ENCODE data around the gene RPS6KA4.
"Not testable (repeated sequence)": the region's sequence is repeated elsewhere in the genome, so short reads cannot be mapped to it uniquely, and the experiment has no call there.

RPS6KA4 gene

DNA sequence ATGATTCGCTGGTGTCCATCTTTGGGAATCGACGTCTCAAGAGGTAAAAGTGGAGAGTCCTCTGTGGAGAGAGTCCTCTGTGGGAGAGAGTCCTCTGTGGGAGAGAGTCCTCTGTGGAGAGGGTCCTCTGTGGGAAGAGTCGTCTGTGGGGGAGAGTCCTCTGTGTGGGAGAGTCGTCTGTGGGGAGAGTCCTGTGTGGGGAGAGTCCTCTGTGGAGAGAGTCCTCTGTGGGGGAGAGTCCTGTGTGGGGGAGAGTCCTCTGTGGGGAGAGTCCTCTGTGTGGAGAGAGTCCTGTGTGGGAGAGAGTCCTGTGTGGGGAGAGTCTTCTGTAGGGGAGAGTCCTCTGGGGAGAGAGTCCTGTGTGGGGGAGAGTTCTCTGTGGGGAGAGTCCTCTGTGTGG, 37.9 kb upstream of the RPS6KA4 start:
- DNase-seq, result no peak
- Histone ChIP-seq H3K36me3 (no peaks in the 10 kb centered on the region), H3K27me3 (no peaks in the 10 kb centered on the region), H3K9me3 (no peaks in the 10 kb centered on the region), H3K4me1 (no peaks in the 10 kb centered on the region), H3K4me3 (ENCODE audit: low read depth, low read length) (no peak overlapping the region)
- TF ChIP-seq, protein P1, sequence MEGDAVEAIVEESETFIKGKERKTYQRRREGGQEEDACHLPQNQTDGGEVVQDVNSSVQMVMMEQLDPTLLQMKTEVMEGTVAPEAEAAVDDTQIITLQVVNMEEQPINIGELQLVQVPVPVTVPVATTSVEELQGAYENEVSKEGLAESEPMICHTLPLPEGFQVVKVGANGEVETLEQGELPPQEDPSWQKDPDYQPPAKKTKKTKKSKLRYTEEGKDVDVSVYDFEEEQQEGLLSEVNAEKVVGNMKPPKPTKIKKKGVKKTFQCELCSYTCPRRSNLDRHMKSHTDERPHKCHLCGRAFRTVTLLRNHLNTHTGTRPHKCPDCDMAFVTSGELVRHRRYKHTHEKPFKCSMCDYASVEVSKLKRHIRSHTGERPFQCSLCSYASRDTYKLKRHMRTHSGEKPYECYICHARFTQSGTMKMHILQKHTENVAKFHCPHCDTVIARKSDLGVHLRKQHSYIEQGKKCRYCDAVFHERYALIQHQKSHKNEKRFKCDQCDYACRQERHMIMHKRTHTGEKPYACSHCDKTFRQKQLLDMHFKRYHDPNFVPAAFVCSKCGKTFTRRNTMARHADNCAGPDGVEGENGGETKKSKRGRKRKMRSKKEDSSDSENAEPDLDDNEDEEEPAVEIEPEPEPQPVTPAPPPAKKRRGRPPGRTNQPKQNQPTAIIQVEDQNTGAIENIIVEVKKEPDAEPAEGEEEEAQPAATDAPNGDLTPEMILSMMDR (IDR thresholded peaks at IDR 0.05; ENCODE audit: low read depth, low read length), result no peak

DNA sequence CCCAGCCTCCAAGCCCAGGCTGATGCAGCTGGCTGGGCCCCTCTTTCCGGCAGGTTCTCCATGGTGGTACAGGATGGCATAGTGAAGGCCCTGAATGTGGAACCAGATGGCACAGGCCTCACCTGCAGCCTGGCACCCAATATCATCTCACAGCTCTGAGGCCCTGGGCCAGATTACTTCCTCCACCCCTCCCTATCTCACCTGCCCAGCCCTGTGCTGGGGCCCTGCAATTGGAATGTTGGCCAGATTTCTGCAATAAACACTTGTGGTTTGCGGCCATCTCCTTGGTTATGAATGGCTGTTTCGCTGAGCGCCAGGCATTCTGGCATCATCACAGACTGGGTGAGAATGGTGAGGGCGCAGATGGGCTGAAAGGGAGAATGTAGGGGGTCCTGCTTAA, 37.4 kb upstream of the RPS6KA4 start:
- no peaks in the 10 kb centered on the region for H3K4me1 ChIP-seq
- DNase-seq, result no peak
- H3K36me3 ChIP-seq, result no peaks in the 10 kb centered on the region
- H3K9me3 ChIP-seq, result no peaks in the 10 kb centered on the region
- TF ChIP-seq, protein P1 (IDR thresholded peaks at IDR 0.05; ENCODE audit: low read depth, low read length), result no peak
- H3K4me3 ChIP-seq (ENCODE audit: low read depth, low read length), result no peak overlapping the region
- H3K27me3 ChIP-seq, result no peaks in the 10 kb centered on the region

DNA sequence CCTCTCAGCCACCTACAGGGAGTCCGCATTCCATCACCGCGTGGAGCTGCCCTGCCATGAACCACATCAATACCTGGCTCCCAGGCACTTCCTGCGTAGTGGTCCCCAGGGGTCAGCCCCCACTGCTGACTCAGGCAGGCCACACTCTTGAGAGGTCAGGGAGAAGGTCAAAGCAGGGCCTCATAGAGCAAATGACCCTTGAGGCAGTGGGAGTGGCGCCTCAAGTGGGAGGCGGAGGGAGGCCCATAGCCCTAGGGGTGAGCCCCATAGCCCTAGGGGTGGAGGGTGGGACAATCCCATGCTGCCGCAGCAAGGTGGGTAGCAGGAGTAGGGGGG, 36.1 kb upstream of the RPS6KA4 start:
- no peak for DNase-seq
- Histone ChIP-seq H3K27me3 (no peaks in the 10 kb centered on the region), H3K4me3 (ENCODE audit: low read depth, low read length) (no peak overlapping the region), H3K4me1 (no peaks in the 10 kb centered on the region), H3K36me3 (no peaks in the 10 kb centered on the region), H3K9me3 (no peaks in the 10 kb centered on the region)
- TF ChIP-seq, protein P1 (IDR thresholded peaks at IDR 0.05; ENCODE audit: low read depth, low read length), result no peak

DNA sequence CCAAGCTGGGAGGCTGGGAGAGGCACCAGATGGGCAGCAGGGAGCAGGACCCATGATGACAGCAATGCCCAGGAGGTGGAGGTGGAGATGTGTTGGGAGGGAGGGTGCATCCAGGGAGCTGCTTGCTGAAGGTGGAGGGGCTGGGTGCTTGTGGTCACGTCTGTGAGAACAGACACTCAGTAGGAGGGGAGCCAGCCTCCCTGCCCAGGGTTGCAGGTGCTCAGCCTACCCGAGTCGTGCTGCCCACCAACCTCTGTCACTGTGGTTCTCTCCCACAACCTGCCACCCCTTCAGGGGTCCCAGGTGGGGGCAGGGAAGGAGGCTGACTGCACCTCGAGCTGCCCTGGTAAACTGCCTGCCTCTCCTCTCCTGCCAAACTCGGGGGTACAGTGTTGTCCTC, 35.6 kb upstream of the RPS6KA4 start:
- Histone ChIP-seq H3K9me3 (no peaks in the 10 kb centered on the region), H3K4me3 (ENCODE audit: low read depth, low read length) (no peak overlapping the region), H3K27me3 (no peaks in the 10 kb centered on the region), H3K4me1 (no peaks in the 10 kb centered on the region), H3K36me3 (no peaks in the 10 kb centered on the region)
- no peak for DNase-seq
- TF ChIP-seq, protein P1 (IDR thresholded peaks at IDR 0.05; ENCODE audit: low read depth, low read length), result no peak

DNA sequence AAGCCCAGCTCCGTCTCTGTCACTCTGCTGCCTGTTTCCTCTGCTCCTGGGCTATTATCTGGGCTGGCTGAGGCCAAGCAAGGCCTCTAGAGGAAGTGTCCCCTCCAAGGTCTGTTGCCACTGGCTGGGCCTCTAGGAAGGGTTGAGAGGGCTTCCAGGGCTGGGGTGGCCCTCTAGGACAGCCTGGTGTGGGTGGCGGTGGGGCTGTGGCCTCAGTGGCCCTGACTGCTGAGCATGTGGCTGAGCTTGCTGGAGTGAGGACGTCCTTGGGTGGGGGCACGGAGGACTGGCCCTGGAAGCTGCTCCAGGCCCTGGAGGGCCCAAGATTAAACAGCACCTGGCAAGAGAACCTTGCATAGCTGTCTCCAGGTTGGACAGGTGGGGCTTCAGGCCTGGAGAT, 35.0 kb upstream of the RPS6KA4 start:
- H3K9me3 ChIP-seq; H3K36me3 ChIP-seq; DNase-seq; H3K4me1 ChIP-seq; H3K27me3 ChIP-seq; H3K4me3 ChIP-seq (ENCODE audit: low read depth, low read length): not testable (repeated sequence)

DNA sequence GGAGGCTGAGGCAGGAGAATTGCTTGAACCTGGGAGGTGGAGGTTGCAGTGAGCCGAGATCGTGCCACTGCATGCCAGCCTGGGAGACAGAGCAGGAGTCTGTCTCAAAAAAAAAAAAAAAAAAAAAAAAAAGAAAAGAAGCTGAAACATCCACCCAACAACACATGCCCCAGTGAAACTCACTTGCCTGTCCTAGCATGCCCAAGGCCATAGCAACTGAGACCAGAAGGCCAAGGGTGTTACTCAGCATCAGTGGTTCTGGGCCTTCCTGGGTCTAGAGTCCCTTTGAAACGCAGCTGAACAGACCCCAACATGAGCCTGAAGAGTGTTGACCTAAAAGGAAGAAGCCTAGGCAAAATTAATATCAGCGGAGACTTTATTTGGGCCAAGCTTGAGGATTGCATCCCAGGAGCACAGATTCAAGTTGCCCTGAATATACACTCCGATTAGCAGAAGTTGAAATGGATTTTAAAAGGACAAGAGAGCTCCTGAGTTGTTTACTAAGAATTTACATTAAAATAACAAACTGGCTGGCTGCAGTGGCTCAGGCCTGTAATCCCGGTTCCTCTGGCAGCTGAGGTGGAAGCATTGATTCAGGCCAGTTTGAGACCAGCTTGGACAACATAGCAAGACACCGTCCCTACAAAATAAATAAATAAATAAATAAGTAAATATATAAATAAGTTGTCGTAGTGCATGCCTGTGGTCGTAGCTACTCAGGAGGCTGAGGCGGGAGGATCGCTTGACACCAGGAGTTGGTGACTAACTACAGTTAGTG, 34.1 kb upstream of the RPS6KA4 start:
- Histone ChIP-seq H3K36me3 (no peaks in the 10 kb centered on the region), H3K4me3 (ENCODE audit: low read depth, low read length) (no peak overlapping the region)

More for the DNA sequence above, 34.1 kb upstream of the RPS6KA4 start:
- Histone ChIP-seq H3K9me3 (no peaks in the 10 kb centered on the region), H3K4me1 (no peaks in the 10 kb centered on the region), H3K27me3 (no peaks in the 10 kb centered on the region)
- DNase-seq, result no peak
- TF ChIP-seq, protein P1 (IDR thresholded peaks at IDR 0.05; ENCODE audit: low read depth, low read length), result no peak
